GM12878 (cell line): ENCODE data around the gene ICA1L.

ENCODE experiments used
- CREB1 ChIP-seq: IDR thresholded peaks from 2 replicates; pipeline ENCODE4 v1.6.1; 2012; ENCODE audit warnings: low read depth, mild to moderate bottlenecking, inconsistent platforms
- JUND ChIP-seq: IDR thresholded peaks from 2 replicates; pipeline ENCODE4 v1.6.1; 2012; ENCODE audit warnings: low read depth, mild to moderate bottlenecking, low read length, improper control_type of control experiment, moderate library complexity
- RFX5 ChIP-seq: IDR thresholded peaks from 2 replicates; pipeline ENCODE4 v1.6.1; 2011; ENCODE audit warnings: low read depth, low read length, improper control_type of control experiment
- TF ChIP-seq, protein P1 (sequence below), 3 experiments: IDR thresholded peaks in 2 of 3; conservative IDR thresholded peaks in 1 of 3; 2 replicates each; pipeline ENCODE4 v1.5.1; 2011; ENCODE audit warnings: low read depth in 3 of 3, low read length in 3 of 3, mild to moderate bottlenecking in 3 of 3, control low read depth in 2 of 3, moderate library complexity in 2 of 3, inconsistent platforms in 1 of 3, mixed read lengths in 1 of 3; ENCODE audit not compliant: control insufficient read depth in 2 of 3, insufficient read depth in 1 of 3; ENCODE audit errors: extremely low read depth in 1 of 3

- no peak for TF ChIP-seq RFX5
- TF ChIP-seq CREB1 = no peak
- TF ChIP-seq JUND = no peak
- TF ChIP-seq, protein P1, sequence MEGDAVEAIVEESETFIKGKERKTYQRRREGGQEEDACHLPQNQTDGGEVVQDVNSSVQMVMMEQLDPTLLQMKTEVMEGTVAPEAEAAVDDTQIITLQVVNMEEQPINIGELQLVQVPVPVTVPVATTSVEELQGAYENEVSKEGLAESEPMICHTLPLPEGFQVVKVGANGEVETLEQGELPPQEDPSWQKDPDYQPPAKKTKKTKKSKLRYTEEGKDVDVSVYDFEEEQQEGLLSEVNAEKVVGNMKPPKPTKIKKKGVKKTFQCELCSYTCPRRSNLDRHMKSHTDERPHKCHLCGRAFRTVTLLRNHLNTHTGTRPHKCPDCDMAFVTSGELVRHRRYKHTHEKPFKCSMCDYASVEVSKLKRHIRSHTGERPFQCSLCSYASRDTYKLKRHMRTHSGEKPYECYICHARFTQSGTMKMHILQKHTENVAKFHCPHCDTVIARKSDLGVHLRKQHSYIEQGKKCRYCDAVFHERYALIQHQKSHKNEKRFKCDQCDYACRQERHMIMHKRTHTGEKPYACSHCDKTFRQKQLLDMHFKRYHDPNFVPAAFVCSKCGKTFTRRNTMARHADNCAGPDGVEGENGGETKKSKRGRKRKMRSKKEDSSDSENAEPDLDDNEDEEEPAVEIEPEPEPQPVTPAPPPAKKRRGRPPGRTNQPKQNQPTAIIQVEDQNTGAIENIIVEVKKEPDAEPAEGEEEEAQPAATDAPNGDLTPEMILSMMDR (IDR thresholded peaks at IDR 0.05 in 2 of 3, conservative IDR thresholded peaks at IDR 0.05 in 1 of 3; ENCODE audit: control insufficient read depth in 2 of 3, extremely low read depth in 1 of 3, insufficient read depth in 1 of 3, low read depth in 3 of 3, low read length in 3 of 3) = no peak
Observed at GRCh38 chr2:202750763-202751427, 120.7 kb downstream of the ICA1L start.
